Measurements from ENCODE around the gene ACLY. TPM values are rescaled to one million over a fixed set of nuclear protein-coding genes. Genes with fewer than 3 reads are reported as not detected.

ACLY gene
- total and polyA plus RNA-seq, 10 of the 15 experiments (the other 5 are each of a cell fraction or from before 2014, with no cell fraction given) = 32.6 to 224 (median 114) TPM

- no peak for TF ChIP-seq ZNF274 (IDR thresholded peaks at IDR 0.05; ENCODE audit: insufficient read depth, insufficient read length)
- TF ChIP-seq ASH2L (IDR thresholded peaks at IDR 0.05; ENCODE audit: borderline replicate concordance, low read depth) = no peak
- no peak for TF ChIP-seq CHD1 (IDR thresholded peaks at IDR 0.05; ENCODE audit: low read depth, low read length)
- no peak for TF ChIP-seq ZNF687 (IDR thresholded peaks at IDR 0.05)
- TF ChIP-seq TBL1XR1 (IDR thresholded peaks at IDR 0.05; ENCODE audit: low read depth, low read length) = no peak
These were observed 5.0 kb downstream of the ACLY start (continued) for GRCh38 chr17:41913798-41914197.

- Histone ChIP-seq H3K79me2 (ENCODE audit: control insufficient read depth, insufficient read depth, low read length) (peaks cover 49% of the 10 kb centered on the region), H3K27ac (ENCODE audit: control insufficient read depth, insufficient read depth) (no peak overlapping the region), H3K36me3 (ENCODE audit: control insufficient read depth in 2 of 2, insufficient read depth in 2 of 2, low read length in 1 of 2) (peaks cover 34% of the 10 kb centered on the region in 2 experiments), H2AFZ (ENCODE audit: control insufficient read depth, low read depth, low read length) (no peak overlapping the region), H3K4me3 (no peak overlapping the region), H3K9ac (ENCODE audit: control insufficient read depth, insufficient read depth, low read length) (no peak overlapping the region), H3K4me2 (ENCODE audit: control insufficient read depth, insufficient read depth) (no peak overlapping the region), H3K27me3 (replicated peaks in 1 of 2; ENCODE audit: control insufficient read depth in 2 of 2, insufficient read depth in 2 of 2, low read length in 1 of 2) (no peaks in the 10 kb centered on the region), H4K20me1 (ENCODE audit: control insufficient read depth, insufficient read depth) (peaks cover 9% of the 10 kb centered on the region; the same call in 1 of the 2 replicates), H3K9me3 (replicated peaks; ENCODE audit: control insufficient read depth, insufficient read depth, low read length) (no peaks in the 10 kb centered on the region), H3K4me1 (ENCODE audit: control insufficient read depth, insufficient read depth, low read length) (peaks cover 14% of the 10 kb centered on the region)
- FAIRE-seq (no peak), ATAC-seq (no peak), DNase-seq (ENCODE audit: low read depth, low spot score) (no peak)
- intact Hi-C loops (cut with micrococcal nuclease; ENCODE audit: unreplicated experiment) = no loop called here
- in situ Hi-C loops (cut with MboI) = no loop called here
- CTCF ChIA-PET = no interaction called here
- no TSS peak for BruUV-seq (replicated peaks)
- WGBS (ENCODE audit: insufficient coverage, insufficient replicate concordance, low lambda C conversion rate, missing lambda C conversion rate) = 69% methylated on average over 1 of the region's 1 CpG
- RAD21 ChIA-PET (ENCODE audit: unreplicated experiment) = no interaction called here
- SMC1A ChIA-PET (ENCODE audit: uncharacterized antibody, unreplicated experiment) = interaction anchor here (2.9 kb wide), 1 partner anchor 19 kb away, joined by 9 read pairs; no protein-coding TSS in a partner anchor
- POLR2A ChIA-PET = interaction anchor here (1.7 kb wide), 1 partner anchor 18 kb away, joined by 4 read pairs; the partner anchor contains the start of gene ODAD4
- TF ChIP-seq SKIL (IDR thresholded peaks at IDR 0.05; ENCODE audit: low read depth, poor library complexity, severe bottlenecking) = no peak
- no peak for TF ChIP-seq ZNF592 (IDR thresholded peaks at IDR 0.05)
- no peak for TF ChIP-seq E4F1 (IDR thresholded peaks at IDR 0.05; ENCODE audit: borderline replicate concordance, partially characterized antibody)
These were observed 5.8 kb downstream of the ACLY start for GRCh38 chr17:41912925-41913324.

All from GM12878 (cell line).